Right atrium auricular region (tissue), 2 donors: ENCODE results near the gene NET1. TPM values are rescaled to one million over a fixed set of nuclear protein-coding genes. Genes with fewer than 3 reads are reported as not detected.

Experiments used
- DNase-seq: peaks from one replicate; pipeline ENCODE4 v3.0.0-alpha.2; 2019; ENCODE audit warnings: low spot score
- H3K27ac ChIP-seq, 2 donors: fragments of 200-600 bp; sonication (generic); 1 replicate in 1 of 2; 2 replicates in 1 of 2; pipeline ENCODE4 v1.5.1; 2016 to 2019
- H3K27me3 ChIP-seq, 2 donors: fragments of 200-600 bp; sonication (generic); one replicate each; pipeline versions ENCODE4 v1.5.1 to v1.6.0; 2017 to 2019
- H3K36me3 ChIP-seq: fragments of 200-600 bp; sonication (generic); one replicate; pipeline ENCODE4 v1.5.1; 2016
- H3K4me1 ChIP-seq, 2 donors: fragments of 200-600 bp; sonication (generic); one replicate each; pipeline versions ENCODE4 v1.5.1 to v1.6.0; 2017 to 2019
- H3K4me3 ChIP-seq, 2 donors: fragments of 200-600 bp; sonication (generic); 1 replicate in 1 of 2; 2 replicates in 1 of 2; pipeline ENCODE4 v1.5.1; 2017 to 2019; ENCODE audit warnings: mild to moderate bottlenecking in 1 of 2, moderate library complexity in 1 of 2
- H3K9me3 ChIP-seq, 2 donors: fragments of 200-600 bp; sonication (generic); one replicate each; pipeline ENCODE4 v1.5.1; 2019
- CTCF ChIP-seq, 2 donors: fragments of 200-600 bp; sonication (generic); IDR thresholded peaks; one replicate each; pipeline ENCODE4 v1.5.1; 2019; ENCODE audit warnings: antibody characterized with exemption in 2 of 2
- total RNA-seq, 2 donors: library from RNA; depleted of rRNA; stranded (reverse); fragments of >200 nt; gene quantifications; one replicate each; pipeline ENCODE4 v1.1.0, GENCODE V29; 2016

NET1 gene
- total RNA-seq, 2 donors from 2014 or later: 12.8 to 19.8 TPM

- H3K27ac ChIP-seq: no peak overlapping the region
- H3K36me3 ChIP-seq: no peaks in the 10 kb centered on the region
- no peaks in the 10 kb centered on the region for H3K9me3 ChIP-seq
- no peak overlapping the region for H3K4me3 ChIP-seq
- H3K4me1 ChIP-seq: no peaks in the 10 kb centered on the region
- TF ChIP-seq CTCF (IDR thresholded peaks at IDR 0.05): no peak
- no peaks in the 10 kb centered on the region for H3K27me3 ChIP-seq
- DNase-seq: no peak
These were observed 95.3 kb downstream of the NET1 start for GRCh38 chr10:5507649-5508131.

- H3K9me3 ChIP-seq: no peaks in the 10 kb centered on the region
- no peaks in the 10 kb centered on the region for H3K27me3 ChIP-seq
- no peak for DNase-seq
- H3K4me1 ChIP-seq: no peaks in the 10 kb centered on the region
- TF ChIP-seq CTCF (IDR thresholded peaks at IDR 0.05): no peak
- no peaks in the 10 kb centered on the region for H3K36me3 ChIP-seq
- H3K4me3 ChIP-seq: no peak overlapping the region
- no peak overlapping the region for H3K27ac ChIP-seq
These were observed 95.8 kb downstream of the NET1 start for GRCh38 chr10:5508161-5508604.

Other genes starting within 250 kb of the NET1 start
- gene AKR1C8, start 227.4 kb upstream of the NET1 start, total RNA-seq: not detected
- gene AKR1C4, start 215.7 kb upstream of the NET1 start, total RNA-seq: not detected
- gene UCN3, start 47.6 kb upstream of the NET1 start, total RNA-seq: not detected
- 1 to 10 TPM in 1 of 2 donors, not detected in 1; 1.7 TPM for gene TUBAL3, start 7.7 kb upstream of the NET1 start, total RNA-seq
- gene CALML5, start 87.0 kb downstream of the NET1 start, total RNA-seq: not detected
- not detected for gene CALML3, start 112.4 kb downstream of the NET1 start, total RNA-seq